A549 (cell line): ENCODE data around the gene DIAPH2.

ENCODE experiments used
- CEBPB ChIP-seq, 2 experiments: fragments of >200 bp in 1 of 2; sonication (Bioruptor Twin) in 1 of 2; formaldehyde crosslinking in 1 of 2; IDR thresholded peaks; 2 replicates each; pipeline ENCODE4 v1.6.1; 2012 to 2016
- CTCF ChIP-seq: fragments of >200 bp; sonication (Bioruptor Twin); formaldehyde crosslinking; IDR thresholded peaks from 3 replicates; pipeline ENCODE4 v1.5.1; 2016
- EHMT2 ChIP-seq: fragments of 200-600 bp; sonication (generic); IDR thresholded peaks from 2 replicates; pipeline ENCODE4 v1.6.1; 2016; ENCODE audit warnings: antibody characterized with exemption, low read depth, mild to moderate bottlenecking, moderate library complexity
- HDAC2 ChIP-seq: fragments of 200-600 bp; sonication (generic); IDR thresholded peaks from 2 replicates; pipeline ENCODE4 v1.6.1; 2016
- JUNB ChIP-seq: fragments of >200 bp; sonication (Bioruptor Twin); formaldehyde crosslinking; IDR thresholded peaks from 2 replicates; pipeline ENCODE4 v1.6.1; 2016
- MYC ChIP-seq: IDR thresholded peaks from 2 replicates; pipeline ENCODE4 v1.6.1; 2012; ENCODE audit warnings: mild to moderate bottlenecking, inconsistent platforms, low read length, improper control_type of control experiment, borderline replicate concordance
- NPAS2 ChIP-seq: fragments of 250-450 bp; sonication (Bioruptor Pico); IDR thresholded peaks from 2 replicates; pipeline ENCODE4 v1.8.0; 2022; ENCODE audit warnings: mild to moderate bottlenecking, moderate library complexity, borderline replicate concordance
- POLR2A ChIP-seq: IDR thresholded peaks from 2 replicates; pipeline ENCODE4 v1.6.1; 2012; ENCODE audit warnings: mild to moderate bottlenecking, low read length
- RFX5 ChIP-seq: fragments of 450-650 bp; IDR thresholded peaks from 2 replicates; pipeline ENCODE4 v1.7.1; 2014; ENCODE audit warnings: antibody characterized with exemption, mild to moderate bottlenecking, moderate library complexity
- SREBF2 ChIP-seq: fragments of 450-650 bp; IDR thresholded peaks from 2 replicates; pipeline ENCODE4 v1.6.1; 2014; ENCODE audit warnings: mild to moderate bottlenecking, moderate library complexity

DNA sequence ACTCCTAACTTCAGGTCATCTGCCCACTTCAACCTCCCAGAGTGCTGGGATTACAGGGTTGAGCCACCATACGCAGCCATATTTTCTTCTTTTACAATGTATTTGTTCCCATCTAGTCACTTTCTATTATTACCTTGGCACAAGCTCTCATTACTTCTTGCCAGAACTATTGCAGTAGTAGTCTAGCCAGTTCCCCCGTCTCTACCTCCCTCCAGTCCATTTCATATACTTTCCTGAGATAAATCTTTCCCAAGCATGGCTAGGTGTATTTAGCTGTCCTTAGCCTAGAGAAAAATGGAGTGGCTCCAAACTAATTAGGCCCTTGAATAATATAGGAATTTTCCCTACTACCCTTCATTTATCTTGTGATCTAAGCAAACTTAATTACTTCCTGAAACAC lies 611.3 kb downstream of the DIAPH2 start:
- TF ChIP-seq MYC (no peak), CEBPB (IDR thresholded peaks at IDR 0.05) (no peak), CTCF (no peak), JUNB (no peak), EHMT2 (no peak), HDAC2 (no peak), SREBF2 (no peak), POLR2A (no peak), RFX5 (no peak), NPAS2 (no peak)
